Measurements from ENCODE around the gene ADNP. TPM values are rescaled to one million over a fixed set of nuclear protein-coding genes. Genes with fewer than 3 reads are reported as not detected.

The ADNP gene
- total and polyA plus RNA-seq, 2 of the 13 experiments (the other 11 are each of a cell fraction or from before 2014, with no cell fraction given), result 21.0 to 21.5 TPM

GRCh38 chr20:50873585-50873984, 57.7 kb downstream of the ADNP start:
- peak; percentile 30 for ATAC-seq
- no peak overlapping the region for H3K27ac ChIP-seq (ENCODE audit: extremely low read length, insufficient read depth, low read length)
- H2AFZ ChIP-seq (ENCODE audit: low read length), result no peak overlapping the region
- H3K79me2 ChIP-seq (ENCODE audit: insufficient read depth, low read length), result no peaks in the 10 kb centered on the region
- H3K9ac ChIP-seq (ENCODE audit: insufficient read depth, low read depth, low read length), result no peak overlapping the region; the same call in 1 of the 2 replicates
- POLR2A ChIA-PET, result no interaction called here
- no peaks in the 10 kb centered on the region for H3K27me3 ChIP-seq (ENCODE audit: control insufficient read depth in 1 of 2, insufficient read depth in 2 of 2, low read length in 2 of 2)
- FAIRE-seq, result no peak
- H3K36me3 ChIP-seq (replicated peaks in 1 of 2; ENCODE audit: control insufficient read depth in 1 of 2, insufficient read depth in 2 of 2, low read length in 2 of 2), result no peaks in the 10 kb centered on the region
- H3K4me1 ChIP-seq (ENCODE audit: insufficient read depth, low read length), result peaks cover 51% of the 10 kb centered on the region
- H4K20me1 ChIP-seq (ENCODE audit: insufficient read depth, low read length), result no peaks in the 10 kb centered on the region
- in situ Hi-C loops (cut with HindIII; ENCODE audit: extremely low pct_ligation_motif_present, low pct_unique_long_range_greater_than_20kb), result no loop called here
- peak overlapping the region; percentile 65 for H3K4me2 ChIP-seq (ENCODE audit: low read depth, low read length)
- CTCF ChIA-PET (ENCODE audit: low intra/inter-chr PET ratio, low total read pairs), result no interaction called here
- H3K9me3 ChIP-seq (ENCODE audit: low read length), result no peaks in the 10 kb centered on the region
- 35% methylated on average over 10 of the region's 10 CpGs for whole genome bisulfite sequencing (ENCODE audit: low lambda C conversion rate)
- no peak for DNase-seq (ENCODE audit: low spot score)
- peak overlapping the region in 2 of 3 experiments; percentile 3 to 26; a peak in 2 of 6 replicates for H3K4me3 ChIP-seq (replicated peaks in 1 of 3; ENCODE audit: insufficient read depth in 1 of 3, low read depth in 2 of 3, low read length in 3 of 3)
- no TSS peak for BruUV-seq (replicated peaks)
- intact Hi-C loops (cut with micrococcal nuclease; ENCODE audit: unreplicated experiment), result no loop called here
- 0 out of 2 replicates have a peak, but pooled peaks have one; percentile 69 for TF ChIP-seq ZNF572 (CRISPR knock-in tag; IDR thresholded peaks at IDR 0.05)
- no peak for TF ChIP-seq SNAPC2 (CRISPR knock-in tag; IDR thresholded peaks at IDR 0.05)
- peak; percentile 25; the same call in 1 of the 2 replicates for TF ChIP-seq CENPT (CRISPR knock-in tag; IDR thresholded peaks at IDR 0.05; ENCODE audit: low read depth)
- no peak for TF ChIP-seq HMGA1 (CRISPR knock-in tag; conservative IDR thresholded peaks at IDR 0.05)
- TF ChIP-seq ZNF614 (CRISPR knock-in tag; IDR thresholded peaks at IDR 0.05; ENCODE audit: borderline replicate concordance), result peak; percentile 8; the same call in 1 of the 2 replicates
- peak; percentile 83; the same call in 1 of the 2 replicates for TF ChIP-seq ZNF567 (CRISPR knock-in tag; IDR thresholded peaks at IDR 0.05; ENCODE audit: borderline replicate concordance)
- 0 out of 2 replicates have a peak, but pooled peaks have one; percentile 26 for TF ChIP-seq SNAPC5 (CRISPR knock-in tag; IDR thresholded peaks at IDR 0.05; ENCODE audit: borderline replicate concordance)
- peak; percentile 19; the same call in 1 of the 2 replicates for TF ChIP-seq MYC (CRISPR knock-in tag; IDR thresholded peaks at IDR 0.05; ENCODE audit: borderline replicate concordance)
- peak; percentile 50; the same call in 1 of the 2 replicates for TF ChIP-seq ZNF687 (CRISPR knock-in tag; IDR thresholded peaks at IDR 0.05)
- TF ChIP-seq ZNF333 (CRISPR knock-in tag; IDR thresholded peaks at IDR 0.05; ENCODE audit: borderline replicate concordance), result no peak
- no peak for TF ChIP-seq GPN1 (CRISPR knock-in tag; IDR thresholded peaks at IDR 0.05; ENCODE audit: borderline replicate concordance)
- TF ChIP-seq FOXK2 (IDR thresholded peaks at IDR 0.05), result no peak
- TF ChIP-seq ZNF850 (CRISPR knock-in tag; conservative IDR thresholded peaks at IDR 0.05), result no peak
- TF ChIP-seq KLF13 (CRISPR knock-in tag; IDR thresholded peaks at IDR 0.05), result peak; percentile 74; the same call in 1 of the 2 replicates
- no peak for TF ChIP-seq PLRG1 (conservative IDR thresholded peaks at IDR 0.05)
- no peak for TF ChIP-seq PHF5A (CRISPR knock-in tag; IDR thresholded peaks at IDR 0.05; ENCODE audit: low read depth, unreplicated experiment)
- no peak for TF ChIP-seq CENPBD1 (CRISPR knock-in tag; IDR thresholded peaks at IDR 0.05; ENCODE audit: borderline replicate concordance, low read depth)
- no peak for TF ChIP-seq ZNF598 (CRISPR knock-in tag; IDR thresholded peaks at IDR 0.05; ENCODE audit: borderline replicate concordance)
- TF ChIP-seq ZNF207 (IDR thresholded peaks at IDR 0.05; ENCODE audit: borderline replicate concordance), result no peak

Measured in HepG2 (cell line).